ENCODE measurements around the gene MCRIP1. TPM values are rescaled to one million over a fixed set of nuclear protein-coding genes. Genes with fewer than 3 reads are reported as not detected.

The MCRIP1 gene
- total and polyA plus RNA-seq, 2 of the 4 experiments (the other 2 are of a cell fraction), result 56.5 to 164 TPM

DNA sequence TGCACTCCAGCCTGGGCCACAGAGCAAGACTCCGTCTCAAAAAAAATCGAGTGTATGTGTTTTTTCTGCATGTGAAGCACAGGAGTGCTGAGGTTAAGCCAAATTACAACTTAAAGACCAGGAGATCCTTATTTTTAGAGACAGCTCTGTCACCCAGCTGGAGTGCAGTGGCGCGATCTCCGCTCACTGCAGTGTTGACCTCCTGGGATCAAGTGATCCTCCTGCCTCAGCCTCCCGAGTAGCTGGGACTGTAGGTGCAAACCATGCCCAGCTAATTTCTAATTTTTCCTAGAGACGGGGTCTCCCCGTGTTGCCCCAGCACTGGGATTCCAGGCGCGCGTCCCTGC is 9.3 kb upstream of the MCRIP1 start:
- no peak overlapping the region for H2BK15ac ChIP-seq (ENCODE audit: low read depth, low read length)
- H3K14ac ChIP-seq (replicated peaks; ENCODE audit: low read depth, low read length), result no peak overlapping the region
- no peak overlapping the region for H2AFZ ChIP-seq (replicated peaks; ENCODE audit: low read length, poor library complexity)
- no peak overlapping the region for H2AK9ac ChIP-seq (replicated peaks; ENCODE audit: low read depth, low read length, poor library complexity)
- no peak for TF ChIP-seq MAZ (IDR thresholded peaks at IDR 0.05; ENCODE audit: borderline replicate concordance, low read depth, low read length)
- TF ChIP-seq, protein P1, sequence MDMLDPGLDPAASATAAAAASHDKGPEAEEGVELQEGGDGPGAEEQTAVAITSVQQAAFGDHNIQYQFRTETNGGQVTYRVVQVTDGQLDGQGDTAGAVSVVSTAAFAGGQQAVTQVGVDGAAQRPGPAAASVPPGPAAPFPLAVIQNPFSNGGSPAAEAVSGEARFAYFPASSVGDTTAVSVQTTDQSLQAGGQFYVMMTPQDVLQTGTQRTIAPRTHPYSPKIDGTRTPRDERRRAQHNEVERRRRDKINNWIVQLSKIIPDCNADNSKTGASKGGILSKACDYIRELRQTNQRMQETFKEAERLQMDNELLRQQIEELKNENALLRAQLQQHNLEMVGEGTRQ (IDR thresholded peaks at IDR 0.05; ENCODE audit: low read depth, low read length), result no peak
- no peak for TF ChIP-seq NFE2L2 (IDR thresholded peaks at IDR 0.05; ENCODE audit: low read depth, low read length)
- peak; percentile 2; the same call in 1 of the 2 replicates for TF ChIP-seq POLR2A (IDR thresholded peaks at IDR 0.05; ENCODE audit: low read depth, low read length)
- TF ChIP-seq CHD1 (IDR thresholded peaks at IDR 0.05; ENCODE audit: low read depth, low read length), result no peak
- no peak for TF ChIP-seq MXI1 (IDR thresholded peaks at IDR 0.05; ENCODE audit: borderline replicate concordance, low read depth, low read length)
- no peak overlapping the region for H2BK120ac ChIP-seq (ENCODE audit: low read depth, low read length)
- ChIA-PET CTCF (no interaction called here), POLR2A (ENCODE audit: unreplicated experiment) (no interaction called here)
- H3K27me3 ChIP-seq (ENCODE audit: control insufficient read depth, insufficient read depth, low read length), result no peaks in the 10 kb centered on the region
- H3K4ac ChIP-seq (ENCODE audit: low read depth, low read length), result no peak overlapping the region
- no peak overlapping the region for H2BK20ac ChIP-seq (ENCODE audit: low read depth, low read length)
- no peak overlapping the region for H3K9ac ChIP-seq (ENCODE audit: low read depth, low read length)
- peaks cover 41% of the 10 kb centered on the region for H4K20me1 ChIP-seq (ENCODE audit: insufficient read depth, low read length)
- intact Hi-C loops (cut with micrococcal nuclease), result no loop called here
- no peak for ATAC-seq (ENCODE audit: low read depth)
- no peak overlapping the region for H3K4me2 ChIP-seq (ENCODE audit: low read depth, low read length)
- H3K9me1 ChIP-seq (ENCODE audit: insufficient read depth, low read length), result peaks cover 4% of the 10 kb centered on the region; the same call in 1 of the 2 replicates
- no peaks in the 10 kb centered on the region for H3K4me1 ChIP-seq (ENCODE audit: control insufficient read depth, insufficient read depth, low read length)
- H3K4me3 ChIP-seq (ENCODE audit: insufficient read depth, low read depth, low read length), result no peak overlapping the region
- in situ Hi-C loops (cut with MboI; ENCODE audit: low sequenced_read_pairs), result no loop called here
- dilution Hi-C loops (cut with HindIII; ENCODE audit: low sequenced_read_pairs, unreplicated experiment), result no loop called here
- H4K5ac ChIP-seq (ENCODE audit: low read depth, low read length), result no peak overlapping the region
- DNase-seq, result no peak
- H3K36me3 ChIP-seq (ENCODE audit: control insufficient read depth, insufficient read depth, low read length), result peaks cover 52% of the 10 kb centered on the region
- no peak overlapping the region for H4K91ac ChIP-seq (ENCODE audit: insufficient read depth, low read depth, low read length)
- no peak overlapping the region for H2AK5ac ChIP-seq (ENCODE audit: low read depth, low read length)
- WGBS, 2 experiments (ENCODE audit: extremely low coverage in 2 of 2, insufficient read length in 1 of 2), result 100% methylated on average over 4 of the region's 11 CpGs; no CpG with 5 or more reads in 1 of the 2 experiments
- H4K8ac ChIP-seq (ENCODE audit: low read depth in 2 of 2, low read length in 2 of 2), result no peak overlapping the region
- H3K56ac ChIP-seq (ENCODE audit: extremely low read depth, insufficient read depth, low read length), result no peak overlapping the region
- H3K27ac ChIP-seq (ENCODE audit: insufficient read depth, low read length), result no peak overlapping the region
- peaks cover 4 to 23% of the 10 kb centered on the region in 2 experiments; a peak in 3 of 4 replicates for H3K79me1 ChIP-seq (ENCODE audit: low read depth in 1 of 2, low read length in 2 of 2)
- H3K23ac ChIP-seq (ENCODE audit: low read depth, low read length), result no peak overlapping the region
- no peak overlapping the region for H3K18ac ChIP-seq (ENCODE audit: low read depth, low read length)
- no peak overlapping the region for H2BK5ac ChIP-seq (ENCODE audit: low read depth, low read length, poor library complexity, severe bottlenecking)
- H3K9me3 ChIP-seq (ENCODE audit: control insufficient read depth, insufficient read depth, low read length), result no peaks in the 10 kb centered on the region
- BruUV-seq (replicated peaks), result no TSS peak
